Keratinocyte (primary cell): ENCODE measurements around the gene DAPP1. TPM values are rescaled to one million over a fixed set of nuclear protein-coding genes. Genes with fewer than 3 reads are reported as not detected.

Experiments
- DNase-seq: peaks from one replicate; pipeline ENCODE4 v3.0.0-alpha.2; 2011; ENCODE audit warnings: low read depth, missing footprints, low spot score
- FAIRE-seq: peaks from 2 replicates; lab custom pipeline; 2011; peaks lifted over from hg19 to GRCh38; lab: Jason Lieb, UNC
- H2AFZ ChIP-seq: 2 replicates; pipeline ENCODE4 v1.6.0; 2012; ENCODE audit warnings: low read length, control low read depth, inconsistent platforms; ENCODE audit not compliant: control insufficient read depth
- H3K27ac ChIP-seq: 2 replicates; pipeline ENCODE4 v1.5.1; 2011; ENCODE audit warnings: low read length; ENCODE audit not compliant: control insufficient read depth, insufficient read depth
- H3K27me3 ChIP-seq: 3 replicates; pipeline ENCODE4 v1.6.0; 2011; ENCODE audit warnings: low read length; ENCODE audit not compliant: control insufficient read depth, insufficient read depth; ENCODE audit errors: extremely low read depth
- H3K36me3 ChIP-seq, 2 experiments: 2 replicates in 1 of 2; 3 replicates in 1 of 2; pipeline ENCODE4 v1.5.1; 2011; ENCODE audit warnings: low read length in 2 of 2, mild to moderate bottlenecking in 1 of 2; ENCODE audit not compliant: control insufficient read depth in 2 of 2, insufficient read depth in 2 of 2; ENCODE audit errors: extremely low read depth in 1 of 2
- H3K4me1 ChIP-seq: 3 replicates; pipeline ENCODE4 v1.5.1; 2011; ENCODE audit warnings: low read length; ENCODE audit not compliant: control insufficient read depth, insufficient read depth; ENCODE audit errors: extremely low read depth
- H3K4me2 ChIP-seq: 3 replicates; pipeline ENCODE4 v1.6.0; 2011; ENCODE audit warnings: low read depth, low read length; ENCODE audit not compliant: control insufficient read depth, insufficient read depth; ENCODE audit errors: extremely low read depth
- H3K4me3 ChIP-seq, 3 experiments: fragments of 200-600 bp in 1 of 3; sonication (generic) in 1 of 3; 2 replicates in 2 of 3; 3 replicates in 1 of 3; pipeline ENCODE4 v1.5.1; 2011 to 2016; ENCODE audit warnings: low read length in 3 of 3, mild to moderate bottlenecking in 3 of 3, control low read depth in 2 of 3, inconsistent platforms in 1 of 3, low read depth in 1 of 3, mixed read lengths in 1 of 3, mixed run types in 1 of 3, moderate library complexity in 1 of 3; ENCODE audit not compliant: control insufficient read depth in 2 of 3, insufficient read depth in 2 of 3; ENCODE audit errors: extremely low read depth in 1 of 3
- H3K79me2 ChIP-seq: 2 replicates; pipeline ENCODE4 v1.6.0; 2012; ENCODE audit warnings: low read length; ENCODE audit not compliant: control insufficient read depth, insufficient read depth
- H3K9ac ChIP-seq: 3 replicates; pipeline ENCODE4 v1.6.0; 2011; ENCODE audit warnings: low read length; ENCODE audit not compliant: control insufficient read depth, insufficient read depth; ENCODE audit errors: extremely low read depth
- H3K9me1 ChIP-seq: 3 replicates; pipeline ENCODE4 v1.6.0; 2011; ENCODE audit warnings: low read length; ENCODE audit not compliant: control insufficient read depth, insufficient read depth; ENCODE audit errors: extremely low read depth
- H3K9me3 ChIP-seq: 2 replicates; pipeline ENCODE4 v1.5.1; 2012; ENCODE audit warnings: low read depth, low read length; ENCODE audit not compliant: control insufficient read depth
- H4K20me1 ChIP-seq: 3 replicates; pipeline ENCODE4 v1.6.0; 2011; ENCODE audit warnings: low read length; ENCODE audit not compliant: control insufficient read depth, insufficient read depth; ENCODE audit errors: extremely low read depth
- CTCF ChIP-seq, 3 experiments: IDR thresholded peaks in 1 of 3; conservative IDR thresholded peaks in 1 of 3; optimal IDR thresholded peaks in 1 of 3; 2 replicates in 2 of 3; 3 replicates in 1 of 3; pipeline versions ENCODE3 to v1.5.1; 2011; ENCODE audit warnings: low read length in 3 of 3, mild to moderate bottlenecking in 3 of 3, moderate library complexity in 2 of 3, control low read depth in 1 of 3, inconsistent platforms in 1 of 3; ENCODE audit not compliant: insufficient read depth in 2 of 3; ENCODE audit errors: extremely low read depth in 1 of 3
- EZH2 ChIP-seq: IDR thresholded peaks from one replicate; pipeline ENCODE4 v1.6.1; 2012; ENCODE audit warnings: inconsistent platforms, mild to moderate bottlenecking, low read length, moderate library complexity
- dilution Hi-C: fragments of 300-500 bp; cut with MboI; formaldehyde crosslinking; loops from one replicate; pipeline ENCODE4 v1.7.0; 2020; ENCODE audit warnings: low sequenced_read_pairs; ENCODE audit not compliant: extremely low pct_ligation_motif_present
- polyA plus RNA-seq, 5 experiments: library from polyadenylated mRNA; depleted of rRNA in 3 of 5; stranded (reverse) in 3 of 5; stranded (forward) in 1 of 5; unstranded in 1 of 5; fragments of >200 nt; gene quantifications; 1 replicate in 1 of 5; 2 replicates in 3 of 5; 3 replicates in 1 of 5; pipeline versions ENCODE4 v1.2.1 to v1.2.3, GENCODE V29; 2011 to 2012; ENCODE audit warnings: missing spikeins in 2 of 5, low read depth in 1 of 5, low replicate concordance in 1 of 5

Gene DAPP1
- polyA plus RNA-seq, 1 donor (not counting 4 experiments of a cell fraction or from before 2014, with no cell fraction given) = 80.3 TPM

GRCh38 chr4:99833756-99834155, 17.1 kb downstream of the DAPP1 start:
- no peak for TF ChIP-seq EZH2
- TF ChIP-seq CTCF (optimal IDR thresholded peaks at IDR 0.05 in 1 of 3, IDR thresholded peaks at IDR 0.05 in 1 of 3, conservative IDR thresholded peaks at IDR 0.05 in 1 of 3; ENCODE audit: extremely low read depth in 1 of 3, insufficient read depth in 2 of 3, low read length in 3 of 3) = no peak
- H3K27me3 ChIP-seq = no peaks in the 10 kb centered on the region
- H3K36me3 ChIP-seq = peaks cover 10 to 20% of the 10 kb centered on the region in 2 experiments
- no peak overlapping the region for H3K27ac ChIP-seq
- dilution Hi-C loops = no loop called here
- H4K20me1 ChIP-seq = peaks cover 3% of the 10 kb centered on the region
- H3K9ac ChIP-seq = no peak overlapping the region
- H3K4me3 ChIP-seq = no peak overlapping the region
- H3K79me2 ChIP-seq = peaks cover 68% of the 10 kb centered on the region
- peaks cover 3% of the 10 kb centered on the region for H3K9me1 ChIP-seq
- DNase-seq (no peak), FAIRE-seq (peak; percentile 23)
- H3K9me3 ChIP-seq = no peaks in the 10 kb centered on the region
- no peak overlapping the region for H3K4me2 ChIP-seq
- peaks cover 10% of the 10 kb centered on the region for H3K4me1 ChIP-seq
- H2AFZ ChIP-seq = no peak overlapping the region

DNA sequence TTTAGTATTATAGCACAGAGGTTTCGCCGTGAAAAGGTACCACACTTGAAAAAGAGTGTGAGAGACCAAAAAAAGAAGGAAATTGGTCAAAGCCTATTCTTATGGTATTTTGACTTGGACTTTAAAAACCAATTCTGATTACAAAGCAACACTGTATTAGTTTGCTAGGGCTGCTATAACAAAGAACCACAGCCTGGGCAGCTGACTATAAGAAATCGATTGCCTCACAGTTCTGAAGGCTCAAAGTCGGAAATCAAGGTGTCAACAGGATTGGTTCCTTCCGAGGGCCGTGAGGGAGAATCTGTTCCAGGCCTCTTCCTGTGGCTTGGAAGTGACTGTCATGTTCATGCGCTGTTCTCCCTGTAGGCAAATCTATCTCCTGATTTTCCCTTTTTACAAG, 17.9 kb downstream of the DAPP1 start:
- TF ChIP-seq EZH2 (no peak), CTCF (optimal IDR thresholded peaks at IDR 0.05 in 1 of 3, IDR thresholded peaks at IDR 0.05 in 1 of 3, conservative IDR thresholded peaks at IDR 0.05 in 1 of 3; ENCODE audit: extremely low read depth in 1 of 3, insufficient read depth in 2 of 3, low read length in 3 of 3) (no peak)
- Histone ChIP-seq H3K4me1 (peaks cover 11% of the 10 kb centered on the region), H3K27me3 (no peaks in the 10 kb centered on the region), H3K27ac (no peak overlapping the region), H4K20me1 (peaks cover 3% of the 10 kb centered on the region), H3K79me2 (peaks cover 64% of the 10 kb centered on the region), H3K36me3 (peaks cover 10 to 20% of the 10 kb centered on the region in 2 experiments), H3K9ac (no peak overlapping the region), H2AFZ (no peak overlapping the region), H3K9me3 (no peaks in the 10 kb centered on the region), H3K4me2 (no peak overlapping the region), H3K9me1 (peaks cover 3% of the 10 kb centered on the region), H3K4me3 (no peak overlapping the region)
- dilution Hi-C loops = no loop called here
- FAIRE-seq (no peak), DNase-seq (no peak)
